Measurements from ENCODE around the gene STXBP5. TPM values are rescaled to one million over a fixed set of nuclear protein-coding genes. Genes with fewer than 3 reads are reported as not detected.

Gene STXBP5
- total RNA-seq, 4 donors from 2014 or later: 25.6 to 40.0 (median 30.4) TPM

DNA sequence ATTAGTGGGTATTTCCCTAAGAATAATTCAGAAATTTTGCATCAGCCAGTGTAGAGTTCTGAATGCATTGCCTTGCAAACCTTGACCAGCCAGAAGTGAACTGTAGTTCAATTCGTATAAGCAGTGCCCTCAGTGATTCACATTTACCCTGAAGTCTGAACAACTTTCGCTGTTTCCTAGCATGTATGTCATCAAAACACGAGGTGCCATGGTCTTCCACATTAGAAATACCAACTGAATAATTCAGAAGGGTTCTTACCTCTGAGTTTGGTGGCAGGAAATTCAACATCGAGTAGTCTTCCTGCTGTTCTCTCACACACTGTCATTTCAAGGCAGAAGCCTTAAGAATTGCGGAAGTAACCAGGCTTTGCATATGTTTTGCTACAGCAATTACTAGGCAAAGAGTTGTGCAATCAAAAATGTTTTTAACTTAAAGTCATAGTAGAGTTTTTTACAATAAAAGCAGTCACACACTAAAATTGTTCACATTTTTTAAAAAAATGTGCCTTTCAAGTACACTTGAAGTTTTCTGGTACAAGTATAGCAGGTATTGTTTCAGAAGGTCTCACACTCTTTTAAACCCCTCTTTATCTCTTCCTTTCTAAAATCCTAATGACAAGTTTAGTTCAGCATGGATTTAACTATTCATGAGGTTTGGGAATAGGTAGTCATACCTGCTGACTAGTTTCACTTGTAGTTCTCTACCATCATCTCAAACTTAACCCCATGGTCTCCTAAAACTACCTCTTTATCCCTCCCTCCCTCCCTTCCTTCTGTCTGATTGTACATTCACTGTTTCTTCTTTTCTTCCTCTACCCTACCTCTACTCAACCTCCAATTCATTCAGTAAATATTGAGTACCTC, 118.3 kb downstream of the STXBP5 start:
- no peaks in the 10 kb centered on the region for H3K27me3 ChIP-seq
- no peaks in the 10 kb centered on the region for H3K9me3 ChIP-seq
- 62 to 74% methylated on average over 5 of the region's 5 CpGs for WGBS, 2 donors
- peaks cover 0 to 73% (median 5%) of the 10 kb centered on the region in 3 donors for H3K36me3 ChIP-seq
- DNase-seq: no peak
- peak overlapping the region in 2 of 4 donors; percentile 18 to 51 for H3K27ac ChIP-seq
- TF ChIP-seq POLR2A (IDR thresholded peaks at IDR 0.05): no peak
- TF ChIP-seq, protein P1, sequence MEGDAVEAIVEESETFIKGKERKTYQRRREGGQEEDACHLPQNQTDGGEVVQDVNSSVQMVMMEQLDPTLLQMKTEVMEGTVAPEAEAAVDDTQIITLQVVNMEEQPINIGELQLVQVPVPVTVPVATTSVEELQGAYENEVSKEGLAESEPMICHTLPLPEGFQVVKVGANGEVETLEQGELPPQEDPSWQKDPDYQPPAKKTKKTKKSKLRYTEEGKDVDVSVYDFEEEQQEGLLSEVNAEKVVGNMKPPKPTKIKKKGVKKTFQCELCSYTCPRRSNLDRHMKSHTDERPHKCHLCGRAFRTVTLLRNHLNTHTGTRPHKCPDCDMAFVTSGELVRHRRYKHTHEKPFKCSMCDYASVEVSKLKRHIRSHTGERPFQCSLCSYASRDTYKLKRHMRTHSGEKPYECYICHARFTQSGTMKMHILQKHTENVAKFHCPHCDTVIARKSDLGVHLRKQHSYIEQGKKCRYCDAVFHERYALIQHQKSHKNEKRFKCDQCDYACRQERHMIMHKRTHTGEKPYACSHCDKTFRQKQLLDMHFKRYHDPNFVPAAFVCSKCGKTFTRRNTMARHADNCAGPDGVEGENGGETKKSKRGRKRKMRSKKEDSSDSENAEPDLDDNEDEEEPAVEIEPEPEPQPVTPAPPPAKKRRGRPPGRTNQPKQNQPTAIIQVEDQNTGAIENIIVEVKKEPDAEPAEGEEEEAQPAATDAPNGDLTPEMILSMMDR (IDR thresholded peaks at IDR 0.05): no peak
- peak overlapping the region in 1 of 4 donors; percentile 30 for H3K4me3 ChIP-seq
- H3K4me1 ChIP-seq: no peaks in the 10 kb centered on the region
- intact Hi-C loops (cut with DNase I): no loop called here

DNA sequence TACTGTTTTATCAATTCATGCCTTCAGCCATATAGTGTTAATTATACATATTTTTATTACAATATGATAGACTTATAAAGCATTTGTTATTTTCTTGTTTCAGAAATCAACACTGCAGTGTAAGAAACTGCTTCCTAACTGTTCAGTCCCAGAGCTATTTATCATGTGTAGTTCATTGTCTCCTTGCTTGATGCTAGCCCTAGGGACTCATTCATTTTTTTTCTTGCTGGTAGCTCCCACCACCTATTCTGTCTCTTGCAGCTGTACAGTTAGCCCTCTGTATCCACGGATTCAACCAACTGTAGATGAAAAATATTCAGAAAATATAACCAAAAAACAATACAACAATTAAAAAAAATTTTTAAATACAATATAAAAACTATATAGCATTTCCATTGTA, 121.3 kb downstream of the STXBP5 start:
- Histone ChIP-seq H3K4me1 (no peaks in the 10 kb centered on the region), H3K9me3 (no peaks in the 10 kb centered on the region), H3K27me3 (no peaks in the 10 kb centered on the region), H3K27ac (no peak overlapping the region), H3K4me3 (no peak overlapping the region), H3K36me3 (peaks cover 0 to 75% (median 5%) of the 10 kb centered on the region in 3 donors)
- DNase-seq: no peak
- TF ChIP-seq, protein P1 (IDR thresholded peaks at IDR 0.05): no peak
- TF ChIP-seq POLR2A (IDR thresholded peaks at IDR 0.05): no peak
- intact Hi-C loops (cut with DNase I): no loop called here
- WGBS, 2 donors: 85 to 93% methylated on average over 1 of the region's 1 CpG

DNA sequence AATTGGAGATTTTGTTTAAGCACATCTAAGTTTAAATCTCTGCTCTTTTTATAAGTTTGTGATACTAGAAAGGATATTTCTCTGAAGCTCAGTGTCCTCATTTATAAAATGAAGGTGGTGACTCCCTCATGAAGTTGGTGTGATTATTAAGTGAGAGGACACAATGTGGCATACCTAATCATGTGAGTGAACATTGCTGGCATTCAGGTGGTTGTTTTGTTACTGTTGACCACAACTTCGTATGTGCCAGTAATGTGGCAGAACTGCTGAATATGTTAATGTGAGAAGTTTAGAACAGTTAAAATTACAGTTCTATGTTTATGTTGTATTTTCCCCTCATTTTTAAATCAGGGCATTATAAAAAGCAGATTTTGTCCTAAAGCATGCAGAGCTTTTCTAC, 127.2 kb downstream of the STXBP5 start:
- Histone ChIP-seq H3K36me3 (peaks cover 0 to 45% (median 5%) of the 10 kb centered on the region in 3 donors), H3K4me3 (no peak overlapping the region), H3K4me1 (no peaks in the 10 kb centered on the region), H3K27ac (no peak overlapping the region), H3K27me3 (no peaks in the 10 kb centered on the region), H3K9me3 (no peaks in the 10 kb centered on the region)
- 80 to 84% methylated on average over 1 of the region's 1 CpG for WGBS, 2 donors
- intact Hi-C loops (cut with DNase I): no loop called here
- TF ChIP-seq POLR2A (IDR thresholded peaks at IDR 0.05): no peak
- TF ChIP-seq, protein P1 (IDR thresholded peaks at IDR 0.05): no peak
- DNase-seq: no peak

DNA sequence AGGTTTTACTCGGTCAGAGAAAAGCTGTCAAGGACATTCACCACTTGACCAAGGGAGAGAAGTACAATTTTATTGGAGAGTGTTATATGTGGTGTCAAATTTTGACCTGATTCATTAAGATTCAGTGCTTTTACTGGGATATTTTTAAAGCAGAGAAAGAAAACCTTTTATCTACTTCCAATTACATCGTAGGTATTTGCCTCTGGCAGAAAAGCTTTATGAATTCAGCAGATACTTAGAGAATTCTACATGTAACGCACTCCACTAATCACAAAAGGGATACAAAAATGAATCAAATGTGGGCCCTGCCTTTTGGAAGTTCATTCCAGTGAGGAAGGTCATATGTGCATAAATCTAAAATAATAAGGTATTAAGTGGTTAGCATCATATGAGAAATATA, 133.7 kb downstream of the STXBP5 start:
- Histone ChIP-seq H3K9me3 (no peaks in the 10 kb centered on the region), H3K4me3 (no peak overlapping the region), H3K27me3 (no peaks in the 10 kb centered on the region), H3K4me1 (no peaks in the 10 kb centered on the region), H3K36me3 (peaks cover 0 to 32% (median 0%) of the 10 kb centered on the region in 3 donors), H3K27ac (no peak overlapping the region)
- no peak for TF ChIP-seq POLR2A (IDR thresholded peaks at IDR 0.05)
- TF ChIP-seq, protein P1 (IDR thresholded peaks at IDR 0.05): no peak
- intact Hi-C loops (cut with DNase I): no loop called here
- DNase-seq: no peak
- 55 to 59% methylated on average over 3 of the region's 3 CpGs for WGBS, 2 donors

DNA sequence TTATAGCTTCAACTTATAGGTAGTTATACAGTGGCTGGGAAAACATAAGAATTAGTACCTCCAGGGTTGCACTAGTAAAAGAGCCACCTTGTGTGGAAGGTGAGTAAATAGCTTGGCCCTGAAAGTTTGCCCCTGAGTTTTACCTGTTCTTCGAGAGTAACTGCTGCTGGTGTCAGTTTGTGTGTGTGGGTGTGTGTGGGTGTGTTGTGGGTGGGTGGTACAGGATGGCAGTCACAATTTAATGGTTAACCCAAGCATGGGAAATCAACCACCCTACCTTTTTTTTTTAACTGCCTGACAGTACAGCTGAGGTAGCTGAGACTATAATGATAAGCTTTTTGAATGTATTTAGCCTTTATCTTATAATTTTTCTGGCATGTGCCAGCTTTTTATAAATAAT, 137.3 kb downstream of the STXBP5 start:
- 94 to 100% methylated on average over 1 of the region's 1 CpG for WGBS, 2 donors
- no peak for DNase-seq
- intact Hi-C loops (cut with DNase I): no loop called here

More for the DNA sequence above, 137.3 kb downstream of the STXBP5 start:
- no peak for TF ChIP-seq POLR2A (IDR thresholded peaks at IDR 0.05)
- Histone ChIP-seq H3K27ac (no peak overlapping the region), H3K27me3 (no peaks in the 10 kb centered on the region), H3K9me3 (no peaks in the 10 kb centered on the region), H3K4me3 (no peak overlapping the region), H3K4me1 (no peaks in the 10 kb centered on the region), H3K36me3 (peaks cover 0 to 35% (median 0%) of the 10 kb centered on the region in 3 donors)

Measured in esophagus squamous epithelium (tissue), 5 donors.